HCEC 1CT (cell line): ENCODE data around the gene TMEM132E.
A peak's percentile ranks its signal among the peaks of the same experiment; 100 is the strongest.

ENCODE experiments used
- DNase-seq: peaks from one replicate; pipeline ENCODE4 v3.0.0-alpha.2; 2017

TMEM132E gene

GRCh38 chr17:34637548-34638525 lies 58.5 kb downstream of the TMEM132E start:
- peak; percentile 45 for DNase-seq

- DNase-seq, result no peak
Observed at GRCh38 chr17:34638526-34639260, 59.3 kb downstream of the TMEM132E start.

GRCh38 chr17:34639706-34640425 lies 60.5 kb downstream of the TMEM132E start:
- no peak for DNase-seq

- no peak for DNase-seq
Observed at GRCh38 chr17:34641368-34641767, 62.0 kb downstream of the TMEM132E start.

GRCh38 chr17:34644941-34645550 lies 65.7 kb downstream of the TMEM132E start:
- no peak for DNase-seq

GRCh38 chr17:34645594-34645993 lies 66.2 kb downstream of the TMEM132E start:
- DNase-seq, result no peak

GRCh38 chr17:34647511-34647910 lies 68.1 kb downstream of the TMEM132E start:
- no peak for DNase-seq

GRCh38 chr17:34650051-34650750 lies 70.8 kb downstream of the TMEM132E start:
- DNase-seq, result no peak

GRCh38 chr17:34651402-34651811 lies 72.0 kb downstream of the TMEM132E start:
- no peak for DNase-seq

- DNase-seq, result no peak
Observed at GRCh38 chr17:34652021-34652555, 72.7 kb downstream of the TMEM132E start.

- DNase-seq, result no peak
Observed at GRCh38 chr17:34653511-34653910, 74.1 kb downstream of the TMEM132E start.

- no peak for DNase-seq
Observed at GRCh38 chr17:34654276-34654880, 75.0 kb downstream of the TMEM132E start.

GRCh38 chr17:34654881-34655276 lies 75.5 kb downstream of the TMEM132E start:
- DNase-seq, result no peak

GRCh38 chr17:34656801-34657200 lies 77.4 kb downstream of the TMEM132E start:
- DNase-seq, result no peak

- no peak for DNase-seq
Observed at GRCh38 chr17:34658811-34659560, 79.6 kb downstream of the TMEM132E start.

- DNase-seq, result no peak
Observed at GRCh38 chr17:34663714-34664113, 84.3 kb downstream of the TMEM132E start.

- no peak for DNase-seq
Observed at GRCh38 chr17:34665150-34665806, 85.9 kb downstream of the TMEM132E start.

- no peak for DNase-seq
Observed at GRCh38 chr17:34665819-34666763, 86.7 kb downstream of the TMEM132E start.

- no peak for DNase-seq
Observed at GRCh38 chr17:34667656-34668055, 88.3 kb downstream of the TMEM132E start.
